ENCODE data around the gene RFLNA. TPM values are rescaled to one million over a fixed set of nuclear protein-coding genes. Genes with fewer than 3 reads are reported as not detected.

RFLNA gene
- total RNA-seq, 1 donor from 2014 or later = 2.6 TPM

- Histone ChIP-seq H3K27me3 (ENCODE audit: control insufficient read depth in 3 of 3, insufficient read depth in 3 of 3, low read length in 3 of 3) (no peaks in the 10 kb centered on the region), H3K4me3 (ENCODE audit: low read length in 3 of 3) (no peak overlapping the region), H3K4me1 (ENCODE audit: control insufficient read depth in 3 of 3, insufficient read depth in 3 of 3, low read length in 3 of 3) (no peaks in the 10 kb centered on the region), H3K9me3 (ENCODE audit: control insufficient read depth in 3 of 3, low read length in 3 of 3) (no peaks in the 10 kb centered on the region), H3K36me3 (ENCODE audit: control insufficient read depth in 3 of 3, insufficient read depth in 3 of 3, low read length in 3 of 3) (peaks cover 70 to 80% (median 72%) of the 10 kb centered on the region in 3 donors), H3K27ac (ENCODE audit: low read depth, low read length) (no peak overlapping the region), H3K9ac (ENCODE audit: low read depth in 1 of 3, low read length in 3 of 3) (no peak overlapping the region)
These were observed 39.4 kb downstream of the RFLNA start for GRCh38 chr12:124334266-124334665.

GRCh38 chr12:124334976-124335375, 40.1 kb downstream of the RFLNA start:
- H3K27me3 ChIP-seq (ENCODE audit: control insufficient read depth in 3 of 3, insufficient read depth in 3 of 3, low read length in 3 of 3) = no peaks in the 10 kb centered on the region
- no peak overlapping the region for H3K4me3 ChIP-seq (ENCODE audit: low read length in 3 of 3)
- H3K27ac ChIP-seq (ENCODE audit: low read depth, low read length) = no peak overlapping the region
- H3K9me3 ChIP-seq (ENCODE audit: control insufficient read depth in 3 of 3, low read length in 3 of 3) = no peaks in the 10 kb centered on the region
- no peaks in the 10 kb centered on the region for H3K4me1 ChIP-seq (ENCODE audit: control insufficient read depth in 3 of 3, insufficient read depth in 3 of 3, low read length in 3 of 3)
- peaks cover 68 to 76% (median 71%) of the 10 kb centered on the region in 3 donors for H3K36me3 ChIP-seq (ENCODE audit: control insufficient read depth in 3 of 3, insufficient read depth in 3 of 3, low read length in 3 of 3)
- H3K9ac ChIP-seq (ENCODE audit: low read depth in 1 of 3, low read length in 3 of 3) = no peak overlapping the region

- peaks cover 68 to 76% (median 72%) of the 10 kb centered on the region in 3 donors for H3K36me3 ChIP-seq (ENCODE audit: control insufficient read depth in 3 of 3, insufficient read depth in 3 of 3, low read length in 3 of 3)
- H3K4me3 ChIP-seq (ENCODE audit: low read length in 3 of 3) = no peak overlapping the region
- H3K9me3 ChIP-seq (ENCODE audit: control insufficient read depth in 3 of 3, low read length in 3 of 3) = no peaks in the 10 kb centered on the region
- no peaks in the 10 kb centered on the region for H3K4me1 ChIP-seq (ENCODE audit: control insufficient read depth in 3 of 3, insufficient read depth in 3 of 3, low read length in 3 of 3)
- H3K27ac ChIP-seq (ENCODE audit: low read depth, low read length) = no peak overlapping the region
- no peak overlapping the region for H3K9ac ChIP-seq (ENCODE audit: low read depth in 1 of 3, low read length in 3 of 3)
- H3K27me3 ChIP-seq (ENCODE audit: control insufficient read depth in 3 of 3, insufficient read depth in 3 of 3, low read length in 3 of 3) = no peaks in the 10 kb centered on the region
These were observed 40.7 kb downstream of the RFLNA start for GRCh38 chr12:124335426-124336183.

- Histone ChIP-seq H3K9ac (ENCODE audit: low read depth in 1 of 3, low read length in 3 of 3) (no peak overlapping the region), H3K4me3 (ENCODE audit: low read length in 3 of 3) (no peak overlapping the region), H3K9me3 (ENCODE audit: control insufficient read depth in 3 of 3, low read length in 3 of 3) (no peaks in the 10 kb centered on the region), H3K27me3 (ENCODE audit: control insufficient read depth in 3 of 3, insufficient read depth in 3 of 3, low read length in 3 of 3) (no peaks in the 10 kb centered on the region), H3K4me1 (ENCODE audit: control insufficient read depth in 3 of 3, insufficient read depth in 3 of 3, low read length in 3 of 3) (no peaks in the 10 kb centered on the region), H3K36me3 (ENCODE audit: control insufficient read depth in 3 of 3, insufficient read depth in 3 of 3, low read length in 3 of 3) (peaks cover 70 to 77% (median 74%) of the 10 kb centered on the region in 3 donors), H3K27ac (ENCODE audit: low read depth, low read length) (no peak overlapping the region)
These were observed 41.2 kb downstream of the RFLNA start for GRCh38 chr12:124336184-124336437.

- H3K4me1 ChIP-seq (ENCODE audit: control insufficient read depth in 3 of 3, insufficient read depth in 3 of 3, low read length in 3 of 3) = no peaks in the 10 kb centered on the region
- no peaks in the 10 kb centered on the region for H3K27me3 ChIP-seq (ENCODE audit: control insufficient read depth in 3 of 3, insufficient read depth in 3 of 3, low read length in 3 of 3)
- H3K4me3 ChIP-seq (ENCODE audit: low read length in 3 of 3) = no peak overlapping the region
- H3K9me3 ChIP-seq (ENCODE audit: control insufficient read depth in 3 of 3, low read length in 3 of 3) = no peaks in the 10 kb centered on the region
- H3K27ac ChIP-seq (ENCODE audit: low read depth, low read length) = no peak overlapping the region
- peaks cover 70 to 77% (median 74%) of the 10 kb centered on the region in 3 donors for H3K36me3 ChIP-seq (ENCODE audit: control insufficient read depth in 3 of 3, insufficient read depth in 3 of 3, low read length in 3 of 3)
- no peak overlapping the region for H3K9ac ChIP-seq (ENCODE audit: low read depth in 1 of 3, low read length in 3 of 3)
These were observed 42.0 kb downstream of the RFLNA start for GRCh38 chr12:124336742-124337520.

GRCh38 chr12:124337622-124338021, 42.7 kb downstream of the RFLNA start:
- peaks cover 67 to 75% (median 71%) of the 10 kb centered on the region in 3 donors for H3K36me3 ChIP-seq (ENCODE audit: control insufficient read depth in 3 of 3, insufficient read depth in 3 of 3, low read length in 3 of 3)
- H3K4me1 ChIP-seq (ENCODE audit: control insufficient read depth in 3 of 3, insufficient read depth in 3 of 3, low read length in 3 of 3) = no peaks in the 10 kb centered on the region
- H3K9me3 ChIP-seq (ENCODE audit: control insufficient read depth in 3 of 3, low read length in 3 of 3) = no peaks in the 10 kb centered on the region
- no peak overlapping the region for H3K9ac ChIP-seq (ENCODE audit: low read depth in 1 of 3, low read length in 3 of 3)
- no peaks in the 10 kb centered on the region for H3K27me3 ChIP-seq (ENCODE audit: control insufficient read depth in 3 of 3, insufficient read depth in 3 of 3, low read length in 3 of 3)
- no peak overlapping the region for H3K4me3 ChIP-seq (ENCODE audit: low read length in 3 of 3)
- H3K27ac ChIP-seq (ENCODE audit: low read depth, low read length) = no peak overlapping the region

GRCh38 chr12:124338448-124338847, 43.6 kb downstream of the RFLNA start:
- Histone ChIP-seq H3K27ac (ENCODE audit: low read depth, low read length) (no peak overlapping the region), H3K9ac (ENCODE audit: low read depth in 1 of 3, low read length in 3 of 3) (no peak overlapping the region), H3K36me3 (ENCODE audit: control insufficient read depth in 3 of 3, insufficient read depth in 3 of 3, low read length in 3 of 3) (peaks cover 68 to 77% (median 73%) of the 10 kb centered on the region in 3 donors), H3K9me3 (ENCODE audit: control insufficient read depth in 3 of 3, low read length in 3 of 3) (no peaks in the 10 kb centered on the region), H3K4me1 (ENCODE audit: control insufficient read depth in 3 of 3, insufficient read depth in 3 of 3, low read length in 3 of 3) (no peaks in the 10 kb centered on the region), H3K4me3 (ENCODE audit: low read length in 3 of 3) (no peak overlapping the region), H3K27me3 (ENCODE audit: control insufficient read depth in 3 of 3, insufficient read depth in 3 of 3, low read length in 3 of 3) (no peaks in the 10 kb centered on the region)

GRCh38 chr12:124338876-124339603, 44.1 kb downstream of the RFLNA start:
- H3K4me1 ChIP-seq (ENCODE audit: control insufficient read depth in 3 of 3, insufficient read depth in 3 of 3, low read length in 3 of 3) = no peaks in the 10 kb centered on the region
- no peak overlapping the region for H3K4me3 ChIP-seq (ENCODE audit: low read length in 3 of 3)
- H3K36me3 ChIP-seq (ENCODE audit: control insufficient read depth in 3 of 3, insufficient read depth in 3 of 3, low read length in 3 of 3) = peaks cover 70 to 77% (median 73%) of the 10 kb centered on the region in 3 donors
- H3K27ac ChIP-seq (ENCODE audit: low read depth, low read length) = no peak overlapping the region
- no peaks in the 10 kb centered on the region for H3K27me3 ChIP-seq (ENCODE audit: control insufficient read depth in 3 of 3, insufficient read depth in 3 of 3, low read length in 3 of 3)
- H3K9me3 ChIP-seq (ENCODE audit: control insufficient read depth in 3 of 3, low read length in 3 of 3) = no peaks in the 10 kb centered on the region
- H3K9ac ChIP-seq (ENCODE audit: low read depth in 1 of 3, low read length in 3 of 3) = no peak overlapping the region

- no peaks in the 10 kb centered on the region for H3K4me1 ChIP-seq (ENCODE audit: control insufficient read depth in 3 of 3, insufficient read depth in 3 of 3, low read length in 3 of 3)
- H3K9ac ChIP-seq (ENCODE audit: low read depth in 1 of 3, low read length in 3 of 3) = no peak overlapping the region
- H3K4me3 ChIP-seq (ENCODE audit: low read length in 3 of 3) = no peak overlapping the region
- H3K27me3 ChIP-seq (ENCODE audit: control insufficient read depth in 3 of 3, insufficient read depth in 3 of 3, low read length in 3 of 3) = no peaks in the 10 kb centered on the region
- H3K9me3 ChIP-seq (ENCODE audit: control insufficient read depth in 3 of 3, low read length in 3 of 3) = no peaks in the 10 kb centered on the region
- peaks cover 71 to 79% (median 73%) of the 10 kb centered on the region in 3 donors for H3K36me3 ChIP-seq (ENCODE audit: control insufficient read depth in 3 of 3, insufficient read depth in 3 of 3, low read length in 3 of 3)
- no peak overlapping the region for H3K27ac ChIP-seq (ENCODE audit: low read depth, low read length)
These were observed 45.4 kb downstream of the RFLNA start for GRCh38 chr12:124340080-124340900.

All from skeletal muscle tissue (tissue), 4 donors.